Kidney (tissue), 14 donors: ENCODE data around the gene CDK8. TPM values are rescaled to one million over a fixed set of nuclear protein-coding genes. Genes with fewer than 3 reads are reported as not detected.

ENCODE experiments used
- DNase-seq, 5 donors: peaks; one replicate each; pipeline ENCODE4 v3.0.0-alpha.2; 2013 to 2020
- FAIRE-seq: peaks from 2 replicates; lab custom pipeline; 2012; peaks lifted over from hg19 to GRCh38; lab: Jason Lieb, UNC
- H3K27ac ChIP-seq, 2 donors: one replicate each; pipeline ENCODE4 v1.7.0; 2013; ENCODE audit warnings: low read depth in 2 of 2, low read length in 2 of 2, inconsistent platforms in 1 of 2
- H3K27me3 ChIP-seq: one replicate; pipeline ENCODE4 v1.7.1; 2013; ENCODE audit warnings: low read length, inconsistent platforms; ENCODE audit not compliant: control insufficient read depth, insufficient read depth
- H3K36me3 ChIP-seq, 3 donors: one replicate each; pipeline versions ENCODE4 v1.7.0 to v1.7.1; 2013; ENCODE audit warnings: low read length in 3 of 3, control low read depth in 1 of 3, inconsistent platforms in 1 of 3; ENCODE audit not compliant: insufficient read depth in 3 of 3, control insufficient read depth in 2 of 3
- H3K4me1 ChIP-seq, 3 donors: one replicate each; pipeline versions ENCODE4 v1.7.0 to v1.7.1; 2013; ENCODE audit warnings: low read length in 3 of 3, inconsistent platforms in 1 of 3, low read depth in 1 of 3; ENCODE audit not compliant: control insufficient read depth in 2 of 3, insufficient read depth in 2 of 3
- H3K4me3 ChIP-seq, 3 donors: one replicate each; pipeline versions ENCODE4 v1.7.0 to v1.8.1; 2013; ENCODE audit warnings: low read length in 3 of 3, control low read depth in 1 of 3, inconsistent platforms in 1 of 3
- H3K9ac ChIP-seq, 3 donors: one replicate each; pipeline versions ENCODE4 v1.7.0 to v1.7.1; 2013; ENCODE audit warnings: low read length in 3 of 3, control low read depth in 1 of 3, inconsistent platforms in 1 of 3
- H3K9me3 ChIP-seq, 3 donors: one replicate each; pipeline versions ENCODE4 v1.7.0 to v1.7.1; 2013; ENCODE audit warnings: low read length in 3 of 3, control low read depth in 1 of 3, inconsistent platforms in 1 of 3; ENCODE audit not compliant: control insufficient read depth in 2 of 3, insufficient read depth in 1 of 3
- intact Hi-C: fragments of 100-400 bp; cut with DNase I; formaldehyde crosslinking; loops from one replicate; pipeline ENCODE4 v1.11.1; 2022
- polyA plus RNA-seq: library from polyadenylated mRNA; stranded (reverse); fragments of 350-450 nt; fragmentation: Illumina TruSeq; extraction: RNeasy Lipid Tissue Mini Kit (QIAGEN cat#74804); gene quantifications from one replicate; pipeline ENCODE4 v1.2.3, GENCODE V29; 2014; ENCODE audit warnings: low read depth, low replicate concordance; ENCODE audit not compliant: insufficient read depth
- total RNA-seq: library from RNA; stranded (reverse); fragmentation: NEBNext Ultra II Directional; extraction: Animal tissue kit (Norgen Biotek cat#: 25700); gene quantifications from one replicate; pipeline ENCODE4 v1.2.1, GENCODE V29; 2021
- TF ChIP-seq, protein P1 (sequence below): IDR thresholded peaks from 3 replicates; pipeline ENCODE4 v1.5.1; 2012; ENCODE audit warnings: mild to moderate bottlenecking, moderate library complexity, borderline replicate concordance; ENCODE audit not compliant: insufficient read depth; ENCODE audit errors: extremely low read depth
- donor health status: control.
- donor health status: control.
- donor health status: control.
- donor health status: control.
- donor health status: control.
- donor health status: DM: yes; HTN: yes; CAD: no.
- donor health status: Normal renal cell carcinoma (clear cell type).

CDK8 gene
- total and polyA plus RNA-seq, 2 donors from 2014 or later, result 10.4 to 11.2 TPM

DNA sequence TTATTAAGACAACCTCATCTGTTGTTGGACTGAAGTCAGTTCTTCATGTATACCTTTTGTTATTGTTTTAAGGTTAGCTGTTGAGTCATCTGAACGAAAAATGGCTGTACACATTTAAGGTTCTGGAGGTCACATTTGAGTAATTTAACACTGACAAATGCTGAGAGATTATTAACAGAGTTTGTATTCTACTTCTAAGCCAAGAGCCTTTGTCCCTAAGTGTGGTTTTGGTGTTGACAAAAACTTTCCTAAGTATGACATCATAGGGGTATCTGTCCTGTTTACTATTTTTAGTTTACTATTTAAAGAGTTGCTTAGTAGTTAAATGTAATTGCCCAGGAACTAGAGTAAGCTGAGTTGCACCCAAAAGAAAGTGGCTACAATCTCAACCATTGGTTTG is 71.9 kb downstream of the CDK8 start:
- Histone ChIP-seq H3K27me3 (no peaks in the 10 kb centered on the region), H3K9ac (no peak overlapping the region), H3K27ac (no peak overlapping the region), H3K9me3 (no peaks in the 10 kb centered on the region), H3K36me3 (no peaks in the 10 kb centered on the region), H3K4me1 (peaks cover 0 to 5% (median 4%) of the 10 kb centered on the region in 3 donors), H3K4me3 (no peak overlapping the region)
- TF ChIP-seq, protein P1, sequence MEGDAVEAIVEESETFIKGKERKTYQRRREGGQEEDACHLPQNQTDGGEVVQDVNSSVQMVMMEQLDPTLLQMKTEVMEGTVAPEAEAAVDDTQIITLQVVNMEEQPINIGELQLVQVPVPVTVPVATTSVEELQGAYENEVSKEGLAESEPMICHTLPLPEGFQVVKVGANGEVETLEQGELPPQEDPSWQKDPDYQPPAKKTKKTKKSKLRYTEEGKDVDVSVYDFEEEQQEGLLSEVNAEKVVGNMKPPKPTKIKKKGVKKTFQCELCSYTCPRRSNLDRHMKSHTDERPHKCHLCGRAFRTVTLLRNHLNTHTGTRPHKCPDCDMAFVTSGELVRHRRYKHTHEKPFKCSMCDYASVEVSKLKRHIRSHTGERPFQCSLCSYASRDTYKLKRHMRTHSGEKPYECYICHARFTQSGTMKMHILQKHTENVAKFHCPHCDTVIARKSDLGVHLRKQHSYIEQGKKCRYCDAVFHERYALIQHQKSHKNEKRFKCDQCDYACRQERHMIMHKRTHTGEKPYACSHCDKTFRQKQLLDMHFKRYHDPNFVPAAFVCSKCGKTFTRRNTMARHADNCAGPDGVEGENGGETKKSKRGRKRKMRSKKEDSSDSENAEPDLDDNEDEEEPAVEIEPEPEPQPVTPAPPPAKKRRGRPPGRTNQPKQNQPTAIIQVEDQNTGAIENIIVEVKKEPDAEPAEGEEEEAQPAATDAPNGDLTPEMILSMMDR, result no peak
- DNase-seq (no peak), FAIRE-seq (peak; percentile 3)
- intact Hi-C loops, result no loop called here

DNA sequence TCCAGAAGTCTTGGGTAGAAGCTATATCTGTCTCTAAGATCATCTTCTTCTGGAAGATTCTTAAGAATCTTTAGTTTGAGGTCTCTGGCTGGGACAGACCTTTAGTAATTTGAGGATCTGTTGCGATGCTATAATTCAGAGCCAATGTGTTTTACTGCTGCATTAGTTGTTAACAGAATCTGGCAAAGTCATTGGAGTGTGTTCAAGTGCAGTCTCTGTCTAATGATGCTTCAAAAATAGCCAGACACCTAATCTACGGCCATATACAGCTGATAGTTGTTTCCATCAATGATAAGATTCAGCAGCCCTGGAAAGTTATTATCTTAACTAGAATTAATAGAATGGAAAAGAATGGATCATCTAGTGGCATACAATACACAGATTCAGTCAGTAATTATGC is 72.6 kb downstream of the CDK8 start:
- no peak for FAIRE-seq
- intact Hi-C loops, result no loop called here
- DNase-seq, result peak in 1 of 5 donors; percentile 14

DNA sequence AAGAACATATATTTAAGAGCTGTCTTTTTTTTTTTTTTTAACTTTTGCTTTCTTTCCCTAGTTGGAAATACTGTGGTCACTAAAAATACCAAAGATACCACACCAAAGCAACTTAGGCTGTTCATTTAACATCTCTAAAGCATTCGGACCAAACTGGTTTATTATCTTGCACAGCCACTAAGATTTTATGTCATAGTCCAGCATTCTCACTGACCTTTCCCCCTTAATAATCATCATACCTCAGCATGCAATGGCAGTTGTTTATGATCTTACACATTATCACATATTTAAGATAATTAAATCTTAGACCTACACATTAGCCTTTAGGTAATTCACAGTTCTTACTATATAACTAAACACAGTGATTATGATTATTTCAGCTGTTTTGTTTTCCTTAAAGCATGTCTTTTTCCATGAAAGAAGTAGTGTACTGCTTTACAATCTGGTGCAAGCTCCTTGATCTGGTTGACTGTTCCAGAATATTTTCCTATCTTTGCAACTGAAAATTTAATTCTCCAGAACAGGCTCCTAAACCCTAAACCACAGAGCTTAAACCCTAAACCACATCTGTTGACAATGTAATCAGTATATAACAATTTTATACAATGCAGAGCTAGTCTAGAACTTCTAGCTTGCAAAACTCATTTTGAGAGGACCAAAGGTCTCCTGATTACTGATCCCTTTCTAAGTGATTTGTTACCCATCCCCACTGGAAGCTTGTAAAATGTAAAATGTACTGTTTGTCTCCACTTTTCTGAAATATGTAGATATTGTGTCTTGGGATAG is 74.2 kb downstream of the CDK8 start:
- intact Hi-C loops, result no loop called here
- no peaks in the 10 kb centered on the region for H3K27me3 ChIP-seq
- FAIRE-seq (no peak), DNase-seq (no peak)
- peaks cover 0 to 5% (median 4%) of the 10 kb centered on the region in 3 donors for H3K4me1 ChIP-seq
- no peak overlapping the region for H3K9ac ChIP-seq
- H3K27ac ChIP-seq, result no peak overlapping the region
- H3K4me3 ChIP-seq, result no peak overlapping the region
- H3K36me3 ChIP-seq, result no peaks in the 10 kb centered on the region
- no peaks in the 10 kb centered on the region for H3K9me3 ChIP-seq
- TF ChIP-seq, protein P1, result no peak

More for the DNA sequence above, 72.6 kb downstream of the CDK8 start:
- Histone ChIP-seq H3K27ac (no peak overlapping the region), H3K9me3 (no peaks in the 10 kb centered on the region), H3K27me3 (no peaks in the 10 kb centered on the region), H3K4me3 (no peak overlapping the region), H3K36me3 (no peaks in the 10 kb centered on the region), H3K9ac (no peak overlapping the region), H3K4me1 (peaks cover 0 to 5% (median 4%) of the 10 kb centered on the region in 3 donors)
- TF ChIP-seq, protein P1, result no peak
